Dedifferentiated amniotic fluid mesenchymal stem cell (primary cell): ENCODE results near the gene VRK1.

Experiments used
- DNase-seq: peaks from one replicate; pipeline ENCODE4 v3.0.0-alpha.2; 2016; ENCODE audit errors: extremely low spot score

Gene VRK1

GRCh38 chr14:96792003-96792402 is 5.2 kb upstream of the VRK1 start:
- DNase-seq = no peak

GRCh38 chr14:96792591-96792990 is 4.6 kb upstream of the VRK1 start:
- DNase-seq = no peak

- DNase-seq = no peak
Observed at GRCh38 chr14:96793547-96793946, 3.6 kb upstream of the VRK1 start.

- DNase-seq = no peak
Observed at GRCh38 chr14:96795109-96795828, 1.9 kb upstream of the VRK1 start.

GRCh38 chr14:96797582-96798349 is 584 bp downstream of the VRK1 start:
- no peak for DNase-seq

GRCh38 chr14:96798956-96799355 is 1.8 kb downstream of the VRK1 start:
- DNase-seq = no peak

GRCh38 chr14:96799489-96800054 is 2.4 kb downstream of the VRK1 start:
- no peak for DNase-seq

GRCh38 chr14:96801931-96802330 is 4.7 kb downstream of the VRK1 start:
- no peak for DNase-seq

GRCh38 chr14:96802963-96803362 is 5.8 kb downstream of the VRK1 start:
- DNase-seq = no peak

- DNase-seq = no peak
Observed at GRCh38 chr14:96803958-96804357, 6.8 kb downstream of the VRK1 start.

GRCh38 chr14:96804895-96805294 is 7.7 kb downstream of the VRK1 start:
- no peak for DNase-seq

GRCh38 chr14:96805956-96806355 is 8.8 kb downstream of the VRK1 start:
- DNase-seq = no peak

- DNase-seq = no peak
Observed at GRCh38 chr14:96806836-96807235, 9.7 kb downstream of the VRK1 start.

- no peak for DNase-seq
Observed at GRCh38 chr14:96808619-96809406, 11.6 kb downstream of the VRK1 start.

GRCh38 chr14:96811265-96811664 is 14.1 kb downstream of the VRK1 start:
- no peak for DNase-seq

- DNase-seq = no peak
Observed at GRCh38 chr14:96811985-96812667, 14.9 kb downstream of the VRK1 start.

- DNase-seq = no peak
Observed at GRCh38 chr14:96816281-96816680, 19.1 kb downstream of the VRK1 start.

- DNase-seq = no peak
Observed at GRCh38 chr14:96817750-96818666, 20.8 kb downstream of the VRK1 start.

GRCh38 chr14:96821501-96821900 is 24.3 kb downstream of the VRK1 start:
- DNase-seq = no peak

- DNase-seq = no peak
Observed at GRCh38 chr14:96823652-96824051, 26.5 kb downstream of the VRK1 start.

- no peak for DNase-seq
Observed at GRCh38 chr14:96824283-96824682, 27.1 kb downstream of the VRK1 start.
